ENCODE results near the gene CCDC51.
"Not testable (repeated sequence)": the region's sequence is repeated elsewhere in the genome, so short reads cannot be mapped to it uniquely, and the experiment has no call there.

CCDC51 gene

GRCh38 chr3:48408823-48409281 lies 31.1 kb downstream of the CCDC51 start:
- DNase-seq (ENCODE audit: extremely low read depth in 1 of 2, low read depth in 1 of 2) = no peak

GRCh38 chr3:48407542-48408099 lies 32.3 kb downstream of the CCDC51 start:
- no peak for DNase-seq (ENCODE audit: extremely low read depth in 1 of 2, low read depth in 1 of 2)

- no peak for DNase-seq (ENCODE audit: extremely low read depth in 1 of 2, low read depth in 1 of 2)
These were observed 33.2 kb downstream of the CCDC51 start for GRCh38 chr3:48406443-48407431.

- no peak for DNase-seq (ENCODE audit: extremely low read depth in 1 of 2, low read depth in 1 of 2)
These were observed 33.9 kb downstream of the CCDC51 start for GRCh38 chr3:48405971-48406370.

GRCh38 chr3:48405343-48405881 lies 34.5 kb downstream of the CCDC51 start:
- no peak for DNase-seq (ENCODE audit: extremely low read depth in 1 of 2, low read depth in 1 of 2)

- no peak for DNase-seq (ENCODE audit: extremely low read depth in 1 of 2, low read depth in 1 of 2)
These were observed 35.2 kb downstream of the CCDC51 start for GRCh38 chr3:48404440-48405342.

GRCh38 chr3:48403533-48404439 lies 36.1 kb downstream of the CCDC51 start:
- no peak for DNase-seq (ENCODE audit: extremely low read depth in 1 of 2, low read depth in 1 of 2)

- no peak for DNase-seq (ENCODE audit: extremely low read depth in 1 of 2, low read depth in 1 of 2)
These were observed 37.0 kb downstream of the CCDC51 start for GRCh38 chr3:48402907-48403306.

- no peak for DNase-seq (ENCODE audit: extremely low read depth in 1 of 2, low read depth in 1 of 2)
These were observed 37.6 kb downstream of the CCDC51 start for GRCh38 chr3:48402281-48402732.

GRCh38 chr3:48401434-48401901 lies 38.5 kb downstream of the CCDC51 start:
- DNase-seq (ENCODE audit: extremely low read depth in 1 of 2, low read depth in 1 of 2) = not testable (repeated sequence)

GRCh38 chr3:48400824-48401433 lies 39.0 kb downstream of the CCDC51 start:
- DNase-seq (ENCODE audit: extremely low read depth in 1 of 2, low read depth in 1 of 2) = peak; percentile 32 to 38

GRCh38 chr3:48399387-48400172 lies 40.3 kb downstream of the CCDC51 start:
- DNase-seq (ENCODE audit: extremely low read depth in 1 of 2, low read depth in 1 of 2) = no peak

GRCh38 chr3:48398701-48399386 lies 41.1 kb downstream of the CCDC51 start:
- no peak for DNase-seq (ENCODE audit: extremely low read depth in 1 of 2, low read depth in 1 of 2)

GRCh38 chr3:48397767-48398681 lies 41.9 kb downstream of the CCDC51 start:
- DNase-seq (ENCODE audit: extremely low read depth in 1 of 2, low read depth in 1 of 2) = no peak

GRCh38 chr3:48395714-48396113 lies 44.2 kb downstream of the CCDC51 start:
- DNase-seq (ENCODE audit: extremely low read depth in 1 of 2, low read depth in 1 of 2) = no peak

GRCh38 chr3:48394391-48394790 lies 45.5 kb downstream of the CCDC51 start:
- no peak for DNase-seq (ENCODE audit: extremely low read depth in 1 of 2, low read depth in 1 of 2)

- no peak for DNase-seq (ENCODE audit: extremely low read depth in 1 of 2, low read depth in 1 of 2)
These were observed 51.0 kb downstream of the CCDC51 start for GRCh38 chr3:48388966-48389365.

Data from activated CD8-positive, alpha-beta memory T cell treated with anti-CD3 and anti-CD28 coated beads for 1 hour (primary cell).